Dorsolateral prefrontal cortex (tissue), 118 donors: ENCODE results near the gene NRDC. TPM values are rescaled to one million over a fixed set of nuclear protein-coding genes. Genes with fewer than 3 reads are reported as not detected.

Experiments
- microRNA-seq, 43 experiments: library from miRNA; unstranded; fragments of <30 nt; microRNA quantifications; one replicate each; pipeline ENCODE4 v1.2.0, GENCODE V29; 2022
- total RNA-seq, 120 experiments: library from RNA; stranded (reverse); gene quantifications; one replicate each; pipeline versions ENCODE4 v1.2.3 to v1.2.4, GENCODE V29; 2022

Gene NRDC
- total RNA-seq, 120 experiments from 2014 or later, result 108 to 175 (median 151) TPM

Small RNAs within 50 kb of the gene (microRNA-seq; reads per million reads assigned to microRNA genes)
- 0 to 0.84 (median 0) reads per million in 43 experiments for gene MIR761

Other genes with a start within 250 kb of the NRDC start
- 10 to 100 TPM in 62 of 120 experiments, 1 to 10 TPM in 58; 2.2 to 28.2 (median 10.1) TPM for gene RAB3B, start 112.0 kb upstream of the NRDC start, total RNA-seq
- gene KTI12, start 155.1 kb upstream of the NRDC start, total RNA-seq, result 10 to 100 TPM in 2 of 120 experiments, 1 to 10 TPM in 118; 3.7 to 10.5 (median 6.4) TPM
- gene TXNDC12, start 176.5 kb upstream of the NRDC start, total RNA-seq, result 10 to 100 TPM; 18.2 to 47.5 (median 33.6) TPM
- gene BTF3L4, start 177.6 kb upstream of the NRDC start, total RNA-seq, result 10 to 100 TPM; 27.7 to 67.7 (median 49.5) TPM